HepG2 (cell line): ENCODE measurements around the gene APEX1. TPM values are rescaled to one million over a fixed set of nuclear protein-coding genes. Genes with fewer than 3 reads are reported as not detected.

Experiments used
- ARNT2 ChIP-seq: sonication (generic); formaldehyde crosslinking; IDR thresholded peaks from 2 replicates; pipeline ENCODE4 v1.8.0; 2022; ENCODE audit warnings: mild to moderate bottlenecking, low read depth, missing genetic modification reagents, moderate library complexity
- ATRX ChIP-seq: sonication (generic); formaldehyde crosslinking; IDR thresholded peaks from 2 replicates; pipeline ENCODE4 v1.4.0; 2020; ENCODE audit warnings: missing genetic modification reagents, borderline replicate concordance
- CERS6 ChIP-seq: sonication (generic); formaldehyde crosslinking; IDR thresholded peaks from 2 replicates; pipeline ENCODE4 v1.5.0; 2020; ENCODE audit warnings: missing genetic modification reagents
- CREBL2 ChIP-seq: sonication (generic); formaldehyde crosslinking; IDR thresholded peaks from 2 replicates; pipeline ENCODE4 v1.8.1; 2023; ENCODE audit warnings: missing genetic modification reagents, mild to moderate bottlenecking, borderline replicate concordance
- CSRNP1 ChIP-seq: sonication (generic); formaldehyde crosslinking; IDR thresholded peaks from 2 replicates; pipeline ENCODE4 v1.8.1; 2023; ENCODE audit warnings: mild to moderate bottlenecking, missing genetic modification reagents
- E2F5 ChIP-seq: sonication (generic); formaldehyde crosslinking; conservative IDR thresholded peaks from 2 replicates; pipeline ENCODE4 v1.4.0; 2020; ENCODE audit warnings: missing genetic modification reagents
- ETV5 ChIP-seq: IDR thresholded peaks from 2 replicates; pipeline ENCODE4 v1.6.1; 2018; ENCODE audit warnings: missing biosample characterization, missing genetic modification reagents, inconsistent platforms, borderline replicate concordance
- GATA4 ChIP-seq: sonication (generic); IDR thresholded peaks from 2 replicates; pipeline ENCODE4 v1.6.1; 2016; ENCODE audit warnings: antibody characterized with exemption, low read depth, borderline replicate concordance
- GZF1 ChIP-seq: sonication (generic); formaldehyde crosslinking; IDR thresholded peaks from 2 replicates; pipeline ENCODE4 v1.5.1; 2020; ENCODE audit warnings: mild to moderate bottlenecking, missing genetic modification reagents
- IRF2 ChIP-seq: IDR thresholded peaks from 2 replicates; pipeline ENCODE4 v1.6.1; 2018; ENCODE audit warnings: missing genetic modification reagents, missing compliant biosample characterization
- MED8 ChIP-seq: sonication (generic); formaldehyde crosslinking; IDR thresholded peaks from 2 replicates; pipeline ENCODE4 v1.8.1; 2023; ENCODE audit warnings: mild to moderate bottlenecking, missing genetic modification reagents; ENCODE audit not compliant: insufficient replicate concordance
- NFATC3 ChIP-seq: sonication (generic); formaldehyde crosslinking; IDR thresholded peaks from 2 replicates; pipeline ENCODE4 v1.5.1; 2020; ENCODE audit warnings: mild to moderate bottlenecking, missing genetic modification reagents
- PTBP1 ChIP-seq: fragments of 200-400 bp; formaldehyde crosslinking; IDR thresholded peaks from 2 replicates; pipeline ENCODE4 v1.6.1; 2018; ENCODE audit warnings: low read length, low read depth; ENCODE audit not compliant: poor library complexity, severe bottlenecking
- RAD21 ChIP-seq: fragments of 450-650 bp; formaldehyde crosslinking; IDR thresholded peaks from 2 replicates; pipeline ENCODE4 v1.5.0; 2020; ENCODE audit warnings: mild to moderate bottlenecking
- ZNF142 ChIP-seq: sonication (generic); formaldehyde crosslinking; IDR thresholded peaks from 2 replicates; pipeline ENCODE4 v1.4.0; 2020; ENCODE audit warnings: missing genetic modification reagents
- ZNF441 ChIP-seq: sonication (generic); formaldehyde crosslinking; IDR thresholded peaks from 2 replicates; pipeline ENCODE4 v1.7.0; 2021; ENCODE audit warnings: missing genetic modification reagents, borderline replicate concordance
- ZNF556 ChIP-seq: sonication (generic); formaldehyde crosslinking; IDR thresholded peaks from 2 replicates; pipeline ENCODE4 v1.4.0; 2020; ENCODE audit warnings: mild to moderate bottlenecking, missing genetic modification reagents, borderline replicate concordance
- ZNF781 ChIP-seq: sonication (generic); formaldehyde crosslinking; IDR thresholded peaks from 2 replicates; pipeline ENCODE4 v1.5.1; 2020; ENCODE audit warnings: borderline replicate concordance, mild to moderate bottlenecking, missing genetic modification reagents; ENCODE audit errors: not compliant biosample characterization
- ZNF788 ChIP-seq: sonication (generic); formaldehyde crosslinking; IDR thresholded peaks from 2 replicates; pipeline ENCODE4 v1.5.0; 2020; ENCODE audit warnings: mild to moderate bottlenecking, missing genetic modification reagents, borderline replicate concordance
- polyA plus RNA-seq, 8 experiments: library from polyadenylated mRNA; depleted of rRNA in 3 of 8; stranded (reverse) in 7 of 8; unstranded in 1 of 8; fragments of >200 nt; fragmentation: Illumina TruSeq in 4 of 8; extraction: Trizol in 4 of 8; gene quantifications; 2 replicates each; pipeline versions ENCODE4 v1.2.1 to v1.2.3, GENCODE V29; 2011 to 2016; ENCODE audit warnings: low read depth in 4 of 8, missing spikeins in 1 of 8, mixed read lengths in 1 of 8; ENCODE audit not compliant: insufficient read depth in 1 of 8
- total RNA-seq, 5 experiments: library from RNA; depleted of rRNA; stranded (reverse); fragments of >200 nt; fragmentation: Illumina TruSeq; extraction: Trizol; gene quantifications; 2 replicates each; pipeline ENCODE4 v1.2.3, GENCODE V29; 2016; ENCODE audit warnings: low read depth in 1 of 5

APEX1 gene
- total and polyA plus RNA-seq, 2 of the 13 experiments (the other 11 are each of a cell fraction or from before 2014, with no cell fraction given), result 171 to 405 TPM

GRCh38 chr14:20469242-20469889, 14.3 kb downstream of the APEX1 start, which contains the start of gene PNP (continued):
- TF ChIP-seq ZNF142 (CRISPR knock-in tag) (peak; percentile 73), CREBL2 (CRISPR knock-in tag) (no peak), MED8 (CRISPR knock-in tag) (peak; percentile 43), E2F5 (CRISPR knock-in tag) (peak; percentile 41; the same call in 1 of the 2 replicates), ZNF788 (CRISPR knock-in tag) (0 out of 2 replicates have a peak, but pooled peaks have one; percentile 38), CERS6 (no peak), ZNF781 (CRISPR knock-in tag) (peak; percentile 56), NFATC3 (CRISPR knock-in tag) (0 out of 2 replicates have a peak, but pooled peaks have one; percentile 73), ZNF441 (CRISPR knock-in tag) (peak; percentile 88), ATRX (no peak), PTBP1 (peak; percentile 83), CSRNP1 (peak; percentile 93; the same call in 1 of the 2 replicates), IRF2 (CRISPR knock-in tag) (peak; percentile 68), ZNF556 (peak; percentile 66), ETV5 (0 out of 2 replicates have a peak, but pooled peaks have one; percentile 19), GZF1 (CRISPR knock-in tag) (peak; percentile 85; the same call in 1 of the 2 replicates), ARNT2 (CRISPR knock-in tag) (no peak; the same call in 1 of the 2 replicates), GATA4 (peak; percentile 90), RAD21 (CRISPR knock-in tag) (peak; percentile 60; the same call in 1 of the 2 replicates)
